ENCODE data around the gene ASB10. TPM values are rescaled to one million over a fixed set of nuclear protein-coding genes. Genes with fewer than 3 reads are reported as not detected.

The ASB10 gene
- total and polyA plus RNA-seq, 2 of the 13 experiments (the other 11 are each of a cell fraction or from before 2014, with no cell fraction given), result not detected

- peak overlapping the region; percentile 81 for H3K9ac ChIP-seq (ENCODE audit: insufficient read depth, low read depth, low read length)
- DNase-seq (ENCODE audit: low spot score) (no peak), ATAC-seq (no peak), FAIRE-seq (no peak)
- WGBS (ENCODE audit: low lambda C conversion rate), result 84% methylated on average over 7 of the region's 9 CpGs
- peaks cover 24% of the 10 kb centered on the region for H3K4me1 ChIP-seq (ENCODE audit: insufficient read depth, low read length)
- H2AFZ ChIP-seq (ENCODE audit: low read length), result no peak overlapping the region
- intact Hi-C loops (cut with micrococcal nuclease; ENCODE audit: unreplicated experiment) (loop anchor here (2.0 kb wide), 1 partner anchor 15 kb away; the partner anchor contains the start of gene SMARCD3), in situ Hi-C loops (cut with HindIII; ENCODE audit: extremely low pct_ligation_motif_present, low pct_unique_long_range_greater_than_20kb) (no loop called here)
- peak overlapping the region; percentile 90 to 98 (median 91) for H3K4me3 ChIP-seq (replicated peaks in 1 of 3; ENCODE audit: insufficient read depth in 1 of 3, low read depth in 2 of 3, low read length in 3 of 3)
- BruUV-seq (replicated peaks), result no TSS peak
- H3K4me2 ChIP-seq (ENCODE audit: low read depth, low read length), result peak overlapping the region; percentile 96
- no peaks in the 10 kb centered on the region; a peak in 1 of 5 replicates for H3K27me3 ChIP-seq (ENCODE audit: control insufficient read depth in 1 of 2, insufficient read depth in 2 of 2, low read length in 2 of 2)
- H3K36me3 ChIP-seq (replicated peaks in 1 of 2; ENCODE audit: control insufficient read depth in 1 of 2, insufficient read depth in 2 of 2, low read length in 2 of 2), result peaks cover 6 to 32% of the 10 kb centered on the region in 2 experiments; a peak in 4 of 5 replicates
- peaks cover 22% of the 10 kb centered on the region for H3K79me2 ChIP-seq (ENCODE audit: insufficient read depth, low read length)
- CTCF ChIA-PET (ENCODE audit: low intra/inter-chr PET ratio, low total read pairs), result no interaction called here
- no peak for TF ChIP-seq XRCC5 (optimal IDR thresholded peaks at IDR 0.05; ENCODE audit: low read length)
- no peak for TF ChIP-seq MEIS2 (CRISPR knock-in tag; IDR thresholded peaks at IDR 0.05)
- TF ChIP-seq ZNF281 (CRISPR knock-in tag; IDR thresholded peaks at IDR 0.05; ENCODE audit: borderline replicate concordance), result no peak
- no peak for TF ChIP-seq EZH2 (conservative IDR thresholded peaks at IDR 0.05; ENCODE audit: low read depth, low read length)
- 0 out of 2 replicates have a peak, but pooled peaks have one; percentile 34 for TF ChIP-seq ZNF317 (CRISPR knock-in tag; IDR thresholded peaks at IDR 0.05)
- TF ChIP-seq GABPB1 (CRISPR knock-in tag; IDR thresholded peaks at IDR 0.05), result no peak
- TF ChIP-seq TFE3 (CRISPR knock-in tag; IDR thresholded peaks at IDR 0.05), result no peak
- TF ChIP-seq, protein P1, sequence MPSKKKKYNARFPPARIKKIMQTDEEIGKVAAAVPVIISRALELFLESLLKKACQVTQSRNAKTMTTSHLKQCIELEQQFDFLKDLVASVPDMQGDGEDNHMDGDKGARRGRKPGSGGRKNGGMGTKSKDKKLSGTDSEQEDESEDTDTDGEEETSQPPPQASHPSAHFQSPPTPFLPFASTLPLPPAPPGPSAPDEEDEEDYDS (CRISPR knock-in tag; IDR thresholded peaks at IDR 0.05), result no peak
- TF ChIP-seq MTF2 (CRISPR knock-in tag; IDR thresholded peaks at IDR 0.05; ENCODE audit: borderline replicate concordance), result no peak
- no peak for TF ChIP-seq KLF16 (CRISPR knock-in tag; IDR thresholded peaks at IDR 0.05)
- TF ChIP-seq RBM39 (IDR thresholded peaks at IDR 0.05; ENCODE audit: low read depth, low read length, poor library complexity, severe bottlenecking), result no peak
- TF ChIP-seq ZNF160 (CRISPR knock-in tag; IDR thresholded peaks at IDR 0.05), result no peak
- TF ChIP-seq ZNF776 (CRISPR knock-in tag; IDR thresholded peaks at IDR 0.05), result 0 out of 2 replicates have a peak, but pooled peaks have one; percentile 33
- peaks cover 12% of the 10 kb centered on the region; the same call in 1 of the 2 replicates for H4K20me1 ChIP-seq (ENCODE audit: insufficient read depth, low read length)
- POLR2A ChIA-PET, result interaction anchor here (1.2 kb wide), 1 partner anchor 12 kb away, joined by 3 read pairs; no protein-coding TSS in a partner anchor
- no peaks in the 10 kb centered on the region for H3K9me3 ChIP-seq (ENCODE audit: low read length)
- H3K27ac ChIP-seq (ENCODE audit: extremely low read length, insufficient read depth, low read length), result no peak overlapping the region
Measured at GRCh38 chr7:151233804-151234203, 46.8 kb upstream of the ASB10 start.
